Putamen (tissue), 1 donor: ENCODE data around the gene TRIP10.

Source experiments
- DNase-seq: peaks from one replicate; pipeline ENCODE4 v3.0.0-alpha.2; 2016; ENCODE audit warnings: low spot score

The TRIP10 gene

DNA sequence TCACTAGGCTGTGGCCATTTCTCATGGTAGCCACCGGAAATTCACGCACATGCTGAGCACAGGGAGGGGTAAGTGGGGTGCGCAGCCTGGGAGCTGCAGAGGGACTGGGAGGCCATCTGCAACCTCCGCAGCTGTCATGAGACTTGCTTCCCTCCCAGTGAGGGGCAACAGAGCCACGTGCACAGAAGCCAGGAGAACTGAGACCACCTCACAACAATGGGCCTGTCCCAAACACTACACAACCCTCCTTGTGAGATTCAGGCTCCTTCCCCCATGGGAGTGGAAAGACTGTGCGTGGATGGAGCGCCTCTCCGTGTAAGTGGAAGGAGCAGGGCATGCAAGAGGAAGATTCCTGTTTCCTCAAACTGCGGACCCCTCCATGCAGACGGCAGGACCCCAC is 27.9 kb upstream of the TRIP10 start:
- no peak for DNase-seq

DNA sequence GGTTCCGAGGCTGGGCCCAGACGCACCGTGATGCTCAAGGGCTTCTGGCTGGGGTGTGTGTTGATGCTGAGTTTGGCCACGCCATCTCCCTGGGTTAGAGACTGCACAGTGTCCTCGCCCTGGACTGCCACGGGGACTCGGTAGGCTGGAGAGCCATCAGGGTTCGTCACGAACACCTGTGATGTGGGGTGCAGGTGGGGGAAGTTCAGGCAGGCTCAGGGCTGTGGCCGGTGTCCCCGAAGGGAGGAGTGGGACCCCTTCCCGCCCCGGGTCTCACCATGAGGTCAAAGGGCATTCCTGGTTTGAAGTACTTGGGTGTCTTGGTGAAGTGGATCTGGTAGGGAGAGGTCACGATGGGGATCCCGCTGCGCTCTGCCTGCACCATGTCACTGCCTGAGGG is 27.2 kb upstream of the TRIP10 start:
- no peak for DNase-seq

DNA sequence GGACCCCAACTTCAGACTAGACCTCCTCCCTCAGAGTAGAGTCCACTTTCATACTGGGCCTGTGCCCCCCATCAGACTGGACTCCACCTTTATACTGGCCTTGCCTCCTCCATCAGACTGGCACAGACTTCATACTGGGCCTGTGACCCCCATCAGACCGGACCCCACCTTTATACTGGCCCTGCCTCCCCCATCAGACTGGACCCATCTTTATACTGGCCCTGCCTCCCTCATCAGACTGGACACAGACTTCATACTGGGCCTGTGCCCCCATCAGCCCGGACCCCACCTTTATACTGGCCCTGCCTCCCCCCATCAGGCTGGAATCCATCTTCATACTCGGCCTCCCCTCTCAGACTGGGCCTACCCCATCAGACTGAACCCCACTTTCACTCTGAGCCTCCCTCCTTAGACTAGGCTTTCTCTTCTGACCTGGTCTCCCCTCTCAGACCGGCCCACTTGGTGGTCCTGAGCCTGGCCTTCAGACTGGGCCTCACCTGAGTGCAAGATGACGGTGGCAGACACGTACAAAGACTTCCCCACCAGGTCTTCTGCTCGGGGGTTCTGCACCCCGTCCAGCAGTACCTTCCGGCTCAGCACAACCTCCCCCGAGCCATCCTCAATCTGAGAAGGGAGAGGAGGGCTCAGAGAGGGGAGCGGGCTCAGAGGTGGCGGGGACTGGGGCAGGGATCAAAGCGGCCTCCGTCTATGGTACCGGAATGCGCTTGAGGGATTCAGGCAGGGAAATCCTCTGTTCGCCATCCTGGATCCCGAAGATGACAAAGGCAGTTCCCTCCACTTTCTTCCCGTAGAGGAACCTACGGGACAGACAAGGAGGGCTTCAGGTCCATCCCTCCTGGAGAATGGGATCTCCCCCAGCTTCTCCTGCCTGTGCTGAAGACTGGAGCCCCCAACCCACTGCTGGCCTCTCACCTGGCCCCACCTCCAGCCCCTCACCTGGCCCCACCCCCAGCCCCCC is 26.5 kb upstream of the TRIP10 start:
- no peak for DNase-seq

DNA sequence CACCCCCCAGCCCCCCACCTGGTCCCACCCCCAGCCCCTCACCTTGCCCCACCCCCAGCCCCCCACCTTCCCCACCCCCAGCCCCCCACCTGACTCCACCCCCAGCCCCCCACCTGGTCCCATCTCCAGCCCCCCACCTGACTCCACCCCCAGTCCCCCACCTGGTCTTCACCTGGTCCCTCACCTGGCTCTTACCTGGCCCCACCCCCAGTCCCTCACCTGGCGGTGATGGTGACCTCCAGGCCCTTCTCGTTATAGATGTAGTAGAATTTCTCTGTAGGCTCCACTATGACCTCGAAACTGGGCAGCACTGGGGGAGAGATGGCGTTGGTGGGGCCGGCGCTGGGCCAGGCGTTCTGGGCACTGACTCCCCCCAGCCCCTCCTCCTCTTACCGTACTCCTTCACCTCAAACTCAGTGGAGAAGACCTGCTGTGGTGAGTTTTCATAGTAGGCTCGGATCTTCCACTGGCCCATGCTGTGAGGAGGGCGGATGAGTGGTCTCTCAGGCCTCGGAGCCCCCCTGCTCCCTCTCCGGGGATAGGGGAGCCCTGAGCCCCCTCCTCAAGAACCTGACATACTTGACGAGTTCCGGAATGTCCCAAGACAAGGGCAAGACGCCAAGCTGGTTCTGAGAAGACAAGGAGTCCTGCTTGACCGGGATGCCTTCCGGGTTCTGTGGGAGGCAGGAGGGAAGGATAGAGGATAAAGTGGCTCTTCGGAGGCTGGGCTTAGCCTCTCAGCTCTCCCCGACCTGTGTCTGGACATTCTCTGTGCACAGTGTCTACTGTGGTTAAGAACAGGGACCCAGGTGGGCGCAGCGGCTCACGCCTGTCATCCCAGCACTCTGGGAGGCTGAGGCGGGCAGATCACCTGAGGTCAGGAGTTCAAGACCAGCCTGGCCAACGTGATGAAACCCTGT is 25.4 kb upstream of the TRIP10 start:
- DNase-seq = no peak

DNA sequence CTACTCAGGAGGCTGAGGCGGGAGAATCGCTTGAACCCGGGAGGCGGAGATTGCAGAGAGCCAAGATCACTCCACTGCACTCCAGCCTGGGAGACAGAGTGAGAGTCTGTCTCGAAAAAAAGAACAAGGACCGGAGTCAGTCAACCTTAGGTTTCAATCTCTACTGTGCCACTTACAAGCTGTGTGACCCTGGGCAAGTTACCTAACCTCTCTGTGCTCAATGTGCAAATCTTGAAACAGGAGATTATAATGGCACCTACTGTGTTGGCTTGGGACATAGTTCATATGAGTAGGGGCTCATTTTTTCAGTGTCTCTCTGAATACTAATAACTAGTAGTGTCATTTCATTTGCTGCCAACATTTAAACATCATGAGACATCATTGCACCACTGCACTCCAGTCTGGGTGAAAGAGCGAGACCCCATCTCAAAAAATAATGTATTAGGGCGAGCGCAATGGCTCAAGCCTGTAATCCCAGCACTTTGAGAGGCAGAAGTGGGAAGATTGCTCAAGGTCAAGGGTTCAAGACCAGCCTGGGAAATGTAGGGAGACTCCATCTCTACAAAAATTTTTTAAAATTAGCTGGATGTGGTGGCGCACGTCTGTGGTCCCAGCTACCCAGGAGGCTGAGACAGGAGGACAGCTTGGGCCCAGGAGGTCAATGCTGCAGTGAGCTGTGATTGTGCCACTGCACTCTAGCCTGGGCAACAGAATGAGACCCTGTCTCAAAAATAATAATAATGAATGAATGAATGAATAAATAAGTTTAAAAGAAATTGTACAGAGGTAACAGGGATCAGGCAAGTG is 24.5 kb upstream of the TRIP10 start:
- no peak for DNase-seq

GRCh38 chr19:6716610-6716970 is 22.9 kb upstream of the TRIP10 start:
- no peak for DNase-seq

- DNase-seq = no peak
These were observed 22.4 kb upstream of the TRIP10 start for GRCh38 chr19:6717036-6717435.

- no peak for DNase-seq
These were observed 22.0 kb upstream of the TRIP10 start for GRCh38 chr19:6717441-6717971.

- DNase-seq = no peak
These were observed 21.3 kb upstream of the TRIP10 start for GRCh38 chr19:6718111-6718740.

GRCh38 chr19:6718741-6719539 is 20.5 kb upstream of the TRIP10 start:
- peak; percentile 39 for DNase-seq

GRCh38 chr19:6719540-6719861 is 20.0 kb upstream of the TRIP10 start:
- DNase-seq = no peak

GRCh38 chr19:6719992-6720368 is 19.5 kb upstream of the TRIP10 start:
- no peak for DNase-seq

- peak; percentile 50 for DNase-seq
These were observed 18.9 kb upstream of the TRIP10 start, which contains the start of gene C3 for GRCh38 chr19:6720369-6721137. C3 (minus strand) TSS chr19:6720650; CDS start chr19:6720589, 61 bp downstream.

DNA sequence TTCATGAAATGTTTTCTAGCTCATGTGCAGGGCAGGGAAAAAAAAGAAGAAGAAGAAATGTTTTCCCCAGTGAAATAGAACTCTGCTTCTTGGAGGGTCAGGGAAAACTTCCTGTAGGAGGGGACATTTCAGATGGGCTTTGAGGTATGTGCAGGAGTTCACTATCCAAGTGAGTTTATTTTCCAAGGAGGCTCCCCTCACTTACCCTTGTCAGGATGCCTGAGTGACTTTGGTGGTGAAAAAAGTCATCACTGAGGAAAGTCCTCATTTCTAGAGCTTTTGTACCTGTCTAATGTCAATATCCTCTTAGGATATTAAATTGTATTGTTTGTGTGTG is 18.4 kb upstream of the TRIP10 start:
- no peak for DNase-seq

- DNase-seq = no peak
These were observed 17.7 kb upstream of the TRIP10 start for GRCh38 chr19:6721773-6722172.

- DNase-seq = peak; percentile 58
These were observed 16.3 kb upstream of the TRIP10 start for GRCh38 chr19:6723108-6723618.

DNA sequence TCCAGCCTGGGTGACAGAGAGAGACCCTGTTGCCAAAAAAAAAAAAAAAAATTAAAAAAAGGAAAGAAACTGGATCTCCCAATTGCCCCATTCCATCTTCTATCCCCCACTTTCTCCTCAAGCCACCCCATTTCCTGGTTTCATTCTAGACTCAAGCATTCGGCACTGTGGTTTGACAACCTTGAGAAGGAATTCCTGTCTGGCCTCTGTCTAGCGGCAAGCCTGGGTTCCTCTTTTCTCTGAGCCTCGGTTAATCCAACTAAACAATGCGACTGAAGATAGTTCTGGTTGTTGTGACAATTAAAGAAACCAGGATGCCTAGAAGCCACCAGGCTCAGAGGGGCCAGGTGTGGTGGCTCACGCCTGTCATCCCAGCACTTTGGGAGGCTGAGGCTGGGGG is 15.7 kb upstream of the TRIP10 start:
- no peak for DNase-seq

DNA sequence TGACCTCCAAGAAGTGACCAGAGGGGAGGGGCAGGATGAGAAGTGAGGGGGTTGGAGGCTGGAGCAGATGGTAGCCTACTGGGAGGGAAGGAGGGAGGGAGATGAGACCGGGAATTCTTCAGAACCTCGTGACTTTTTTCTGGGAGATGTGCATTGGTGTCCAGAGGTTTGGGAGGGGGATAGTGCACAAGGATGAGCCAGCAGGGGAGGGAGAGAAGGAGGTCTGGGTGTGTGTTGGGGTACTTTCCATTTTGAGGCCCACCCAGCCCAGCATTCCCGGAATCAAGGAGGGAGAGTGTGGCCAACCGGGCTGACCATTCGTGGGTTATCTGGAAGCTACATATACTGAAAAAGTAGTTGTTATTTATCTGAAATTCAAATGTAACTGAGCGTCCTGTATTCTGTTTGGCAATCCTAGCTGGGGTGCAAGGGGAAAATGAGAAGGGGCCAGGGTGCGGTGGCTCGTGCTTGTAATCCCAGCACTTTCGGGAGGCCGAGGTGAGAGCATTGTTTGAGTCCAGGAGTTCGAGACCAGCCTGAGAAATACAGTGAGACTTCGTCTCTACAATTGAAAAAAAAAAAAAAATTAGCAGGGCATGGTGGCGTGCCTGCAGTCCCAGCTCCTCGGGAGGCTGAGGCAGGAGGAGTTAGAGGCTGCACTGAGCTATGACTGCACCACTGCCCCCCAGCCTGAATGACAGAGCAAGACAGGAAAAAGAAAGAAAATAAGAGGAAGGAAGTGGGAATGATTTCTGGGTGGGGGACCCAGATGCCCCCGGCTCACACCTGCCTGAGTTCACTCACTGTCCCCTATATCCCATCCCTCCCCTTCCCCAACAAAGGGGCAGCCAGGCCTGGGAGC is 14.6 kb upstream of the TRIP10 start:
- DNase-seq = no peak
